B cell (primary cell): ENCODE results near the gene GPATCH11. TPM values are rescaled to one million over a fixed set of nuclear protein-coding genes. Genes with fewer than 3 reads are reported as not detected.

Source experiments
- ATAC-seq: fragments of 200-7000 bp; cut with Tn5 transposase; one replicate; pipeline ENCODE4 v1.10.0; 2021; ENCODE audit warnings: low read depth, mild to moderate bottlenecking, moderate number of reproducible peaks, moderate library complexity
- CTCF ChIA-PET: fragments of 350-600 bp; sonication (Branson Sonifier 250); formaldehyde crosslinking; loops from one replicate; lab custom pipeline; 2021; ENCODE audit warnings: antibody characterized with exemption, inconsistent platforms; lab: Charles Lee
- POLR2A ChIA-PET: fragments of 350-600 bp; sonication (Branson Sonifier 250); formaldehyde crosslinking; loops from one replicate; lab custom pipeline; 2021; ENCODE audit warnings: antibody characterized with exemption; lab: Charles Lee
- DNase-seq: peaks from one replicate; pipeline ENCODE4 v3.0.0; 2013
- H2AFZ ChIP-seq: 2 replicates; pipeline ENCODE4 v1.6.1; 2012; ENCODE audit warnings: mild to moderate bottlenecking, low read depth, low read length; ENCODE audit not compliant: insufficient read depth, poor library complexity, severe bottlenecking
- H3K27ac ChIP-seq, 2 donors: 1 replicate in 1 of 2; 2 replicates in 1 of 2; pipeline ENCODE4 v1.5.1; 2012 to 2013; ENCODE audit warnings: low read length in 2 of 2, mild to moderate bottlenecking in 2 of 2, moderate library complexity in 1 of 2
- H3K27me3 ChIP-seq, 4 experiments: fragments of 200-600 bp in 1 of 4; sonication (generic) in 1 of 4; replicated peaks in 1 of 4; 1 replicate in 2 of 4; 2 replicates in 2 of 4; pipeline versions ENCODE4 v1.6.1 to v1.7.0; 2013 to 2016; ENCODE audit warnings: low read length in 3 of 4, mild to moderate bottlenecking in 2 of 4, mixed read lengths in 1 of 4, moderate library complexity in 1 of 4; ENCODE audit not compliant: insufficient read depth in 4 of 4, control insufficient read depth in 3 of 4; ENCODE audit errors: control extremely low read depth in 1 of 4
- H3K36me3 ChIP-seq, 2 experiments: replicated peaks in 1 of 2; 1 replicate in 1 of 2; 2 replicates in 1 of 2; pipeline versions ENCODE4 v1.6.1 to v1.7.1; 2013; ENCODE audit warnings: low read length in 1 of 2; ENCODE audit not compliant: insufficient read depth in 2 of 2, control insufficient read depth in 1 of 2; ENCODE audit errors: control extremely low read depth in 1 of 2, extremely low read depth in 1 of 2
- H3K4me1 ChIP-seq, 2 donors: fragments of 200-600 bp in 1 of 2; sonication (generic) in 1 of 2; 1 replicate in 1 of 2; 2 replicates in 1 of 2; pipeline versions ENCODE4 v1.5.1 to v1.6.1; 2013 to 2017; ENCODE audit warnings: low read length in 2 of 2; ENCODE audit not compliant: control insufficient read depth in 2 of 2, insufficient read depth in 2 of 2
- H3K4me2 ChIP-seq: replicated peaks from 2 replicates; pipeline ENCODE3; 2012; ENCODE audit warnings: mild to moderate bottlenecking, low read depth, low read length; ENCODE audit not compliant: poor library complexity, severe bottlenecking
- H3K4me3 ChIP-seq, 5 experiments: fragments of 200-600 bp in 1 of 5; sonication (generic) in 1 of 5; 1 replicate in 3 of 5; 2 replicates in 2 of 5; pipeline versions ENCODE4 v1.5.1 to v1.7.0; 2011 to 2016; ENCODE audit warnings: low read length in 4 of 5, mild to moderate bottlenecking in 4 of 5, low read depth in 2 of 5, control low read depth in 1 of 5, moderate library complexity in 1 of 5; ENCODE audit not compliant: insufficient read depth in 1 of 5; ENCODE audit errors: control extremely low read depth in 1 of 5, extremely low read depth in 1 of 5
- H3K79me2 ChIP-seq: fragments of 200-600 bp; sonication (generic); one replicate; pipeline ENCODE4 v1.6.0; 2016; ENCODE audit warnings: low read length; ENCODE audit not compliant: control insufficient read depth, insufficient read depth
- H3K9ac ChIP-seq: fragments of 200-600 bp; sonication (generic); 2 replicates; pipeline ENCODE4 v1.6.1; 2017; ENCODE audit warnings: mild to moderate bottlenecking, low read length, moderate library complexity
- H3K9me3 ChIP-seq, 3 donors: one replicate each; pipeline versions ENCODE4 v1.6.1 to v1.7.1; 2013; ENCODE audit warnings: low read length in 2 of 3; ENCODE audit not compliant: control insufficient read depth in 2 of 3, insufficient read depth in 1 of 3; ENCODE audit errors: control extremely low read depth in 1 of 3
- H4K20me1 ChIP-seq: 2 replicates; pipeline ENCODE4 v1.6.0; 2012; ENCODE audit warnings: mild to moderate bottlenecking, low read length; ENCODE audit not compliant: insufficient read depth, control insufficient read depth, poor library complexity, severe bottlenecking
- H3K27ac Mint-ChIP-seq: one replicate; pipeline ENCODE4 v1.8.0; 2021; ENCODE audit warnings: mixed read lengths
- H3K27me3 Mint-ChIP-seq: one replicate; pipeline ENCODE4 v1.8.0; 2021; ENCODE audit warnings: mixed read lengths
- H3K4me1 Mint-ChIP-seq: one replicate; pipeline ENCODE4 v1.8.0; 2021; ENCODE audit warnings: mixed read lengths
- H3K4me3 Mint-ChIP-seq: one replicate; pipeline ENCODE4 v1.8.0; 2021; ENCODE audit warnings: mixed read lengths
- H3K9me3 Mint-ChIP-seq: one replicate; pipeline ENCODE4 v1.8.0; 2022; ENCODE audit warnings: mixed read lengths; ENCODE audit not compliant: insufficient read depth
- EZH2 ChIP-seq: IDR thresholded peaks from 2 replicates; pipeline ENCODE4 v1.6.1; 2012; ENCODE audit warnings: borderline replicate concordance, low read depth, mild to moderate bottlenecking, moderate library complexity, low read length; ENCODE audit not compliant: insufficient read depth, poor library complexity, severe bottlenecking
- WGBS: methylation state at CpG from one replicate; pipeline ENCODE4 v1.1.5; 2013; ENCODE audit warnings: missing lambda C conversion rate; ENCODE audit not compliant: insufficient coverage; 5-methylcytosine and 5-hydroxymethylcytosine counted together
- intact Hi-C: fragments of 100-400 bp; cut with micrococcal nuclease; formaldehyde crosslinking; loops from one replicate; pipeline ENCODE4 v1.10.0; 2022
- polyA plus RNA-seq: library from polyadenylated mRNA; depleted of rRNA; stranded (reverse); fragments of >200 nt; gene quantifications from 2 replicates; pipeline ENCODE4 v1.2.3, GENCODE V29; 2012
- total RNA-seq, 2 donors: library from RNA; stranded (reverse); fragments of 120-200 nt in 1 of 2; gene quantifications; 1 replicate in 1 of 2; 2 replicates in 1 of 2; pipeline versions ENCODE4 v1.2.3 to v1.2.4, GENCODE V29; 2013 to 2022
- TF ChIP-seq, protein P1 (sequence below): fragments of 200-600 bp; IDR thresholded peaks from one replicate; pipeline ENCODE4 v1.8.0; 2022; ENCODE audit warnings: antibody characterized with exemption, mild to moderate bottlenecking

GPATCH11 gene
- total and polyA plus RNA-seq, 2 donors (not counting 1 experiment from before 2014, with no cell fraction given): 9.6 to 18.2 TPM

DNA sequence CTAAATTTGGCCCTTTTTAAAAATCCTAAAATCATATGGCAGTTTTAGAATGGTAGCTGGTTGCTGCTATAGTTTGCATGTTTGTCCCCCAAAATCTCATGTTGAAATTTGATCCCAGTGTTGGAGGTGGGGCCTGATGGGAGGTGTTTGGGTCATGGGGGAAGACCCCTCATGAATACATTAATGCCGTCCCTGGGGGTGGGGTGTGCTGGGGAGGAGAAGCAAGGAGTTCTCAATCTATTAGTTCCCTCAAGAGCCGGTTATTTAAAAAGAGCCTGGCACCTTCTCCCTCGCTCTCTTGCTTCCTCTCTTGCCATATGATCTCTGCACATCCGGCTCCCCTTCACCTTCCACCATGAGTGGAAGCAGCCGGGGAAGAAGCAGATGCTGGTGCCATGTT is 20.8 kb downstream of the GPATCH11 start:
- 98% methylated on average over 4 of the region's 5 CpGs for WGBS
- no peaks in the 10 kb centered on the region for H3K4me1 Mint-ChIP-seq
- Histone ChIP-seq H2AFZ (no peak overlapping the region), H3K36me3 (peaks cover 7 to 62% of the 10 kb centered on the region in 2 experiments), H3K27ac (no peak overlapping the region), H3K9me3 (no peaks in the 10 kb centered on the region), H3K4me2 (no peak overlapping the region), H3K4me1 (no peaks in the 10 kb centered on the region), H3K9ac (no peak overlapping the region), H4K20me1 (no peaks in the 10 kb centered on the region), H3K4me3 (no peak overlapping the region), H3K79me2 (no peaks in the 10 kb centered on the region), H3K27me3 (no peaks in the 10 kb centered on the region)
- intact Hi-C loops: no loop called here
- H3K4me3 Mint-ChIP-seq: no peak overlapping the region
- ATAC-seq (no peak), DNase-seq (no peak)
- H3K27me3 Mint-ChIP-seq: no peaks in the 10 kb centered on the region
- ChIA-PET POLR2A (no interaction called here), CTCF (no interaction called here)
- no peak overlapping the region for H3K27ac Mint-ChIP-seq
- H3K9me3 Mint-ChIP-seq: no peaks in the 10 kb centered on the region
- no peak for TF ChIP-seq EZH2
- TF ChIP-seq, protein P1, sequence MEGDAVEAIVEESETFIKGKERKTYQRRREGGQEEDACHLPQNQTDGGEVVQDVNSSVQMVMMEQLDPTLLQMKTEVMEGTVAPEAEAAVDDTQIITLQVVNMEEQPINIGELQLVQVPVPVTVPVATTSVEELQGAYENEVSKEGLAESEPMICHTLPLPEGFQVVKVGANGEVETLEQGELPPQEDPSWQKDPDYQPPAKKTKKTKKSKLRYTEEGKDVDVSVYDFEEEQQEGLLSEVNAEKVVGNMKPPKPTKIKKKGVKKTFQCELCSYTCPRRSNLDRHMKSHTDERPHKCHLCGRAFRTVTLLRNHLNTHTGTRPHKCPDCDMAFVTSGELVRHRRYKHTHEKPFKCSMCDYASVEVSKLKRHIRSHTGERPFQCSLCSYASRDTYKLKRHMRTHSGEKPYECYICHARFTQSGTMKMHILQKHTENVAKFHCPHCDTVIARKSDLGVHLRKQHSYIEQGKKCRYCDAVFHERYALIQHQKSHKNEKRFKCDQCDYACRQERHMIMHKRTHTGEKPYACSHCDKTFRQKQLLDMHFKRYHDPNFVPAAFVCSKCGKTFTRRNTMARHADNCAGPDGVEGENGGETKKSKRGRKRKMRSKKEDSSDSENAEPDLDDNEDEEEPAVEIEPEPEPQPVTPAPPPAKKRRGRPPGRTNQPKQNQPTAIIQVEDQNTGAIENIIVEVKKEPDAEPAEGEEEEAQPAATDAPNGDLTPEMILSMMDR: no peak

DNA sequence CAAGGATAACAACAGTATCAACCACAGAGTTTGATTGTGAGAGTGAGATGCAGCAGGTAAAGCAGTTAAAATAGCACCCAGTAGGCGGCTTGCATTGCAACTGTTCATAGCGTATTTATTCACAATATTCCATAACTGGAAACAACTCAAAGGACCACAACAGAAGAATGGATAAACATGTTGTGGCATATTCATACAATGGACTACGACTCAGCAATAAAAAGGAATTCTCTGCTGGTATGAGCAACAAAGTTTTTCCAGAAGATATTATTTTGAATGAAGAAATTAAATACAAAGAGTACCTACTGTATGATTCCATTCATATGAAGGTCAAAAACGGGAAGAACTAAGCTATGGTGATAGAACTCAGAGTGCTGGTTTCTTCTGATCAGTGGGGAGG is 25.2 kb downstream of the GPATCH11 start:
- TF ChIP-seq, protein P1: no peak
- no peak for TF ChIP-seq EZH2
- Histone ChIP-seq H3K9me3 (no peaks in the 10 kb centered on the region), H3K4me1 (no peaks in the 10 kb centered on the region), H3K27ac (no peak overlapping the region), H3K27me3 (no peaks in the 10 kb centered on the region), H3K4me3 (no peak overlapping the region), H3K9ac (no peak overlapping the region), H4K20me1 (no peaks in the 10 kb centered on the region), H3K79me2 (no peaks in the 10 kb centered on the region), H3K36me3 (peaks cover 7 to 62% of the 10 kb centered on the region in 2 experiments), H2AFZ (no peak overlapping the region), H3K4me2 (no peak overlapping the region)
- Mint-ChIP-seq H3K9me3 (no peaks in the 10 kb centered on the region), H3K4me1 (no peaks in the 10 kb centered on the region), H3K27me3 (no peaks in the 10 kb centered on the region), H3K4me3 (no peak overlapping the region), H3K27ac (no peak overlapping the region)
- DNase-seq (no peak), ATAC-seq (no peak)
- intact Hi-C loops: no loop called here
- ChIA-PET POLR2A (no interaction called here), CTCF (no interaction called here)
- no CpG with 5 or more reads among the region's 4 CpGs for WGBS
